CD4-positive, alpha-beta T cell treated with Interleukin-21 for 1 hour (primary cell): Measurements from ENCODE around the gene ZPR1.
"Not testable (repeated sequence)": the region's sequence is repeated elsewhere in the genome, so short reads cannot be mapped to it uniquely, and the experiment has no call there.

ENCODE experiments used
- DNase-seq: peaks from one replicate; pipeline ENCODE4 v3.0.0-alpha.2; 2020

Gene ZPR1

GRCh38 chr11:116823031-116823843, 35.4 kb upstream of the ZPR1 start, which contains the start of gene APOA4:
Gene APOA4 (minus strand): TSS chr11:116823304. CDS start chr11:116823191, 113 bp downstream.
- DNase-seq, result no peak

GRCh38 chr11:116822575-116822974, 34.8 kb upstream of the ZPR1 start:
- DNase-seq, result no peak

- DNase-seq, result no peak
Observed at GRCh38 chr11:116821050-116821918, 33.5 kb upstream of the ZPR1 start.

GRCh38 chr11:116819049-116819448, 31.2 kb upstream of the ZPR1 start:
- no peak for DNase-seq

- DNase-seq, result no peak
Observed at GRCh38 chr11:116814502-116814901, 26.7 kb upstream of the ZPR1 start.

- no peak for DNase-seq
Observed at GRCh38 chr11:116813781-116814471, 26.1 kb upstream of the ZPR1 start.

- DNase-seq, result no peak
Observed at GRCh38 chr11:116813170-116813569, 25.3 kb upstream of the ZPR1 start.

GRCh38 chr11:116812109-116812508, 24.3 kb upstream of the ZPR1 start:
- no peak for DNase-seq

GRCh38 chr11:116811194-116811593, 23.4 kb upstream of the ZPR1 start:
- DNase-seq, result no peak

- DNase-seq, result no peak
Observed at GRCh38 chr11:116808262-116809175, 20.7 kb upstream of the ZPR1 start.

- no peak for DNase-seq
Observed at GRCh38 chr11:116807601-116808261, 19.9 kb upstream of the ZPR1 start.

GRCh38 chr11:116804001-116804400, 16.2 kb upstream of the ZPR1 start:
- no peak for DNase-seq

- not testable (repeated sequence) for DNase-seq
Observed at GRCh38 chr11:116801662-116802061, 13.8 kb upstream of the ZPR1 start.

GRCh38 chr11:116800610-116801009, 12.8 kb upstream of the ZPR1 start:
- no peak for DNase-seq

GRCh38 chr11:116798368-116798767, 10.5 kb upstream of the ZPR1 start:
- no peak for DNase-seq

- DNase-seq, result no peak
Observed at GRCh38 chr11:116797816-116798215, 10.0 kb upstream of the ZPR1 start.

GRCh38 chr11:116796548-116796947, 8.7 kb upstream of the ZPR1 start:
- no peak for DNase-seq

GRCh38 chr11:116794851-116795250, 7.0 kb upstream of the ZPR1 start:
- DNase-seq, result no peak

- DNase-seq, result no peak
Observed at GRCh38 chr11:116793772-116794097, 5.9 kb upstream of the ZPR1 start.

GRCh38 chr11:116792869-116793771, 5.3 kb upstream of the ZPR1 start:
- no peak for DNase-seq
